Lower leg skin (tissue), 3 donors: ENCODE results near the gene CCDC81.

Source experiments
- CTCF ChIP-seq, 3 donors: fragments of 450-650 bp; IDR thresholded peaks; one replicate each; pipeline ENCODE4 v1.5.1; 2016; ENCODE audit warnings: antibody characterized with exemption in 3 of 3, mild to moderate bottlenecking in 3 of 3, moderate library complexity in 2 of 3
- POLR2A ChIP-seq, 2 donors: fragments of 450-650 bp; IDR thresholded peaks; one replicate each; pipeline ENCODE4 v1.6.1; 2016 to 2017; ENCODE audit warnings: antibody characterized with exemption in 2 of 2, mild to moderate bottlenecking in 1 of 2, moderate library complexity in 1 of 2

DNA sequence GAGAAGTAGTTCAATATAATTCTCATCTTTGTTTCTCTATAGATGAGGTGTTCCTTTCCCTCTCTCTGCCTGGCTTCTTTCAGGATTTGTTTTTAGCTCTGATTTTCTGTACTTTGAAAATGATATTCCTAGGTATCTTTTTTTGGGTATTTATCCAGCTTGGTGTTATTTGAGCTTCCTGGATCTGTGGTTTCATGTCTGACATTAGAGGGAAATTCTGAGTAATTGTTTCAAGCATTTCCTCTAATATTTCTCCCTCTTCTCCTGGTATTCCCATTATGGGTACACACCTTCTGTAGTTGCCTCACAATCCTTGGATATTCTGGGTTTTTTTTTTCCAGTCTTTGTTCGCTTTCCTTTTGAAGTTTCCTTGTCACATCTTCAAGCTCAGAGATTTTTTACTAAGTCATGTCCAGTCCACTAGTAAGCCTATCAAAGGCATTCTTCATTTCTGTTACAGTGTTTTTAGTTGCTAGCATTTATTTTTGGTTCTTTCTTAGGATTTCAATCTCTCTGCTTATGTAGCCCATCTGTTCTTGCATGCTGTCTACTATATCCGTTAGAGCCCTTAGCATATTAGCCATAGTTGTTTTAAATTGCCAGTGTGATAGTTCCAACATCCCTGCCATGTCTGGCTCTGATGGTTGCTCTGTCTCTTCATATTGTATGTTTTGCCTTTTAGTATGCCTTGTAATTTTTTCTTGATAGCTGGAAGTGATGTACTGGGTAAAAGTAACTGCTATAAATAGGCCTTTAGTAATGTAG lies 5.8 kb downstream of the CCDC81 start:
- no peak for TF ChIP-seq CTCF (IDR thresholded peaks at IDR 0.05)
- TF ChIP-seq POLR2A (IDR thresholded peaks at IDR 0.05), result no peak
